NT2/D1 (cell line): ENCODE measurements around the gene LRRC41.
"Not testable (repeated sequence)": the region's sequence is repeated elsewhere in the genome, so short reads cannot be mapped to it uniquely, and the experiment has no call there.

Source experiments
- SUZ12 ChIP-seq: IDR thresholded peaks from 2 replicates; pipeline ENCODE4 v1.6.1; 2011; ENCODE audit not compliant: insufficient read length, insufficient read depth; ENCODE audit errors: extremely low read depth
- YY1 ChIP-seq: IDR thresholded peaks from 2 replicates; pipeline ENCODE4 v1.6.1; 2011; ENCODE audit not compliant: insufficient read length, insufficient read depth
- ZNF274 ChIP-seq: IDR thresholded peaks from 2 replicates; pipeline ENCODE4 v1.6.1; 2011; ENCODE audit warnings: mild to moderate bottlenecking, low read depth, low read length

GRCh38 chr1:46319301-46319700, 15.9 kb upstream of the LRRC41 start:
- not testable (repeated sequence) for TF ChIP-seq YY1, SUZ12, ZNF274
